ENCODE data around the gene CLEC18B.
"Not testable (repeated sequence)": the region's sequence is repeated elsewhere in the genome, so short reads cannot be mapped to it uniquely, and the experiment has no call there.

DNA sequence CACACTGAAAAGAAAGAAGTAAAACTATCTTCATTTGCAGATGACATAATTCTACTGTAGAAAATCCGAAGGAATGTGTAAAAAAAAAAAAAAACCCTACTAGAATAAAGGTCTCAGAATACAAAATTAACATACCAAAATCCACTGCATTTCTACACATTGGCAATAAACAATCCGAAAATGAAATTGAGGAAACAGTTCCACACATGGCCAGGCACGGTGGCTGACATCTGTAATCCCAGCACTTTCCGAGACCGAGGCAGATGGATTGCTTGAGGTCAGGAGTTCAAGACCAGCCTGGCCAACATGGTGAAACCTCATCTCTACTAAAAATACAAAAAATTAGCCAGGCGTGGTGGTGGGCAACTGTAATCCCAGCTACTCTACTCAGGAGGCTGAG, 4.5 kb upstream of the CLEC18B start:
- not testable (repeated sequence) for TF ChIP-seq CTCF, POLR2A (IDR thresholded peaks at IDR 0.05)
